Kidney (tissue), 14 donors: ENCODE data around the gene SEC14L5. TPM values are rescaled to one million over a fixed set of nuclear protein-coding genes. Genes with fewer than 3 reads are reported as not detected.

ENCODE experiments used
- DNase-seq, 5 donors: peaks; one replicate each; pipeline ENCODE4 v3.0.0-alpha.2; 2013 to 2020
- FAIRE-seq: peaks from 2 replicates; lab custom pipeline; 2012; peaks lifted over from hg19 to GRCh38; lab: Jason Lieb, UNC
- H3K27ac ChIP-seq, 2 donors: one replicate each; pipeline ENCODE4 v1.7.0; 2013; ENCODE audit warnings: low read depth in 2 of 2, low read length in 2 of 2, inconsistent platforms in 1 of 2
- H3K27me3 ChIP-seq: one replicate; pipeline ENCODE4 v1.7.1; 2013; ENCODE audit warnings: low read length, inconsistent platforms; ENCODE audit not compliant: control insufficient read depth, insufficient read depth
- H3K36me3 ChIP-seq, 3 donors: one replicate each; pipeline versions ENCODE4 v1.7.0 to v1.7.1; 2013; ENCODE audit warnings: low read length in 3 of 3, control low read depth in 1 of 3, inconsistent platforms in 1 of 3; ENCODE audit not compliant: insufficient read depth in 3 of 3, control insufficient read depth in 2 of 3
- H3K4me1 ChIP-seq, 3 donors: one replicate each; pipeline versions ENCODE4 v1.7.0 to v1.7.1; 2013; ENCODE audit warnings: low read length in 3 of 3, inconsistent platforms in 1 of 3, low read depth in 1 of 3; ENCODE audit not compliant: control insufficient read depth in 2 of 3, insufficient read depth in 2 of 3
- H3K4me3 ChIP-seq, 3 donors: one replicate each; pipeline versions ENCODE4 v1.7.0 to v1.8.1; 2013; ENCODE audit warnings: low read length in 3 of 3, control low read depth in 1 of 3, inconsistent platforms in 1 of 3
- H3K9ac ChIP-seq, 3 donors: one replicate each; pipeline versions ENCODE4 v1.7.0 to v1.7.1; 2013; ENCODE audit warnings: low read length in 3 of 3, control low read depth in 1 of 3, inconsistent platforms in 1 of 3
- H3K9me3 ChIP-seq, 3 donors: one replicate each; pipeline versions ENCODE4 v1.7.0 to v1.7.1; 2013; ENCODE audit warnings: low read length in 3 of 3, control low read depth in 1 of 3, inconsistent platforms in 1 of 3; ENCODE audit not compliant: control insufficient read depth in 2 of 3, insufficient read depth in 1 of 3
- intact Hi-C: fragments of 100-400 bp; cut with DNase I; formaldehyde crosslinking; loops from one replicate; pipeline ENCODE4 v1.11.1; 2022
- polyA plus RNA-seq: library from polyadenylated mRNA; stranded (reverse); fragments of 350-450 nt; fragmentation: Illumina TruSeq; extraction: RNeasy Lipid Tissue Mini Kit (QIAGEN cat#74804); gene quantifications from one replicate; pipeline ENCODE4 v1.2.3, GENCODE V29; 2014; ENCODE audit warnings: low read depth, low replicate concordance; ENCODE audit not compliant: insufficient read depth
- total RNA-seq: library from RNA; stranded (reverse); fragmentation: NEBNext Ultra II Directional; extraction: Animal tissue kit (Norgen Biotek cat#: 25700); gene quantifications from one replicate; pipeline ENCODE4 v1.2.1, GENCODE V29; 2021
- TF ChIP-seq, protein P1 (sequence below): IDR thresholded peaks from 3 replicates; pipeline ENCODE4 v1.5.1; 2012; ENCODE audit warnings: mild to moderate bottlenecking, moderate library complexity, borderline replicate concordance; ENCODE audit not compliant: insufficient read depth; ENCODE audit errors: extremely low read depth
- donor health status: control.
- donor health status: control.
- donor health status: control.
- donor health status: control.
- donor health status: control.
- donor health status: DM: yes; HTN: yes; CAD: no.
- donor health status: Normal renal cell carcinoma (clear cell type).

The SEC14L5 gene
- total and polyA plus RNA-seq, 2 donors from 2014 or later, result 0.13 to 0.16 TPM

DNA sequence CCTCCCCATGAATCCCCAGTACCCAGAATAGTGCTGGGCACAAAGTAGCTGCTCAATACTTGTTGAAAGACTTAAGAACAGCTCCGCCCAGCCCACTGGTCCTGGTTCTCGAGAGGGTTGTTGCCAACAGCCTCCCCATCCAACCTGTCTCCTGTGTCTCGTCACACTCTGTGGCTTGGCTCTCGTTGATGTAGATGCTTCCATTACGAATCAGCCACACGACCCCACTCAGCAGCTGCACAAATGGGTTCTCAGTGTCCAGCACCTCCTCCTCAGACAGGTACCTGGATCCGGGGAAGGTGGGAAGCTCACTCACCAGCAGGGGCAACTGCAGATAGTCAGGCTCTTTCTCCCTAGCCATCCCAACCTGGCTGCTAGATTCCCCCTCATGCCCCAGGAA is 73.5 kb downstream of the SEC14L5 start:
- TF ChIP-seq, protein P1, sequence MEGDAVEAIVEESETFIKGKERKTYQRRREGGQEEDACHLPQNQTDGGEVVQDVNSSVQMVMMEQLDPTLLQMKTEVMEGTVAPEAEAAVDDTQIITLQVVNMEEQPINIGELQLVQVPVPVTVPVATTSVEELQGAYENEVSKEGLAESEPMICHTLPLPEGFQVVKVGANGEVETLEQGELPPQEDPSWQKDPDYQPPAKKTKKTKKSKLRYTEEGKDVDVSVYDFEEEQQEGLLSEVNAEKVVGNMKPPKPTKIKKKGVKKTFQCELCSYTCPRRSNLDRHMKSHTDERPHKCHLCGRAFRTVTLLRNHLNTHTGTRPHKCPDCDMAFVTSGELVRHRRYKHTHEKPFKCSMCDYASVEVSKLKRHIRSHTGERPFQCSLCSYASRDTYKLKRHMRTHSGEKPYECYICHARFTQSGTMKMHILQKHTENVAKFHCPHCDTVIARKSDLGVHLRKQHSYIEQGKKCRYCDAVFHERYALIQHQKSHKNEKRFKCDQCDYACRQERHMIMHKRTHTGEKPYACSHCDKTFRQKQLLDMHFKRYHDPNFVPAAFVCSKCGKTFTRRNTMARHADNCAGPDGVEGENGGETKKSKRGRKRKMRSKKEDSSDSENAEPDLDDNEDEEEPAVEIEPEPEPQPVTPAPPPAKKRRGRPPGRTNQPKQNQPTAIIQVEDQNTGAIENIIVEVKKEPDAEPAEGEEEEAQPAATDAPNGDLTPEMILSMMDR, result no peak
- no peaks in the 10 kb centered on the region for H3K27me3 ChIP-seq
- intact Hi-C loops, result no loop called here
- no peaks in the 10 kb centered on the region for H3K9me3 ChIP-seq
- H3K4me3 ChIP-seq, result no peak overlapping the region
- peaks cover 0 to 13% (median 9%) of the 10 kb centered on the region in 3 donors for H3K4me1 ChIP-seq
- no peak overlapping the region for H3K9ac ChIP-seq
- FAIRE-seq, result no peak
- no peaks in the 10 kb centered on the region for H3K36me3 ChIP-seq
- DNase-seq, result peak in 1 of 5 donors; percentile 49
- no peak overlapping the region for H3K27ac ChIP-seq

DNA sequence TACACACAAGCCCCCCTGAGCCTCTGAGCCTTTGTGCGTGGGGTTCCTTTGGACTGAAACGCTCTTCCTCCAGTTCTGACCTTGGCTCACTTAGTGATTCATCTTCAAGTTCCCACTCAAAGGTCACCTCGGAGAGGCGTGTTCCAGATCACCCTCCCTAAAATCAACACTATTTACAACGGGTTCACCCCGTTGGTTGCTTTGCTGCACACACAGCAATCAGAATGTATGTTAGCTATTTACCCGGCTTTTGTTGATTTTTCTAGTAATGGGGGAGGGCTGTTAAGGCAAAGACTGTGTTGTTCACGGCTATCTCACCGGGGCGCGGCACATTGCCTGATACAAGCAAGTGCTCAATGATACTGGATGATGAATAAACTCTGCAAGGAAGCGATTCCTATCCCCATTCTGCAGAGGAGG is 74.6 kb downstream of the SEC14L5 start:
- H3K4me3 ChIP-seq, result peak overlapping the region; percentile 79 to 95 (median 84)
- H3K9ac ChIP-seq, result peak overlapping the region in 1 of 3 donors; percentile 74
- DNase-seq, result peak in 1 of 5 donors; percentile 36
- TF ChIP-seq, protein P1, result no peak
- no peak for FAIRE-seq
- no peaks in the 10 kb centered on the region for H3K9me3 ChIP-seq
- no peaks in the 10 kb centered on the region for H3K27me3 ChIP-seq
- peaks cover 0 to 13% (median 9%) of the 10 kb centered on the region in 3 donors for H3K4me1 ChIP-seq
- no peaks in the 10 kb centered on the region for H3K36me3 ChIP-seq
- H3K27ac ChIP-seq, result no peak overlapping the region
- intact Hi-C loops, result no loop called here

DNA sequence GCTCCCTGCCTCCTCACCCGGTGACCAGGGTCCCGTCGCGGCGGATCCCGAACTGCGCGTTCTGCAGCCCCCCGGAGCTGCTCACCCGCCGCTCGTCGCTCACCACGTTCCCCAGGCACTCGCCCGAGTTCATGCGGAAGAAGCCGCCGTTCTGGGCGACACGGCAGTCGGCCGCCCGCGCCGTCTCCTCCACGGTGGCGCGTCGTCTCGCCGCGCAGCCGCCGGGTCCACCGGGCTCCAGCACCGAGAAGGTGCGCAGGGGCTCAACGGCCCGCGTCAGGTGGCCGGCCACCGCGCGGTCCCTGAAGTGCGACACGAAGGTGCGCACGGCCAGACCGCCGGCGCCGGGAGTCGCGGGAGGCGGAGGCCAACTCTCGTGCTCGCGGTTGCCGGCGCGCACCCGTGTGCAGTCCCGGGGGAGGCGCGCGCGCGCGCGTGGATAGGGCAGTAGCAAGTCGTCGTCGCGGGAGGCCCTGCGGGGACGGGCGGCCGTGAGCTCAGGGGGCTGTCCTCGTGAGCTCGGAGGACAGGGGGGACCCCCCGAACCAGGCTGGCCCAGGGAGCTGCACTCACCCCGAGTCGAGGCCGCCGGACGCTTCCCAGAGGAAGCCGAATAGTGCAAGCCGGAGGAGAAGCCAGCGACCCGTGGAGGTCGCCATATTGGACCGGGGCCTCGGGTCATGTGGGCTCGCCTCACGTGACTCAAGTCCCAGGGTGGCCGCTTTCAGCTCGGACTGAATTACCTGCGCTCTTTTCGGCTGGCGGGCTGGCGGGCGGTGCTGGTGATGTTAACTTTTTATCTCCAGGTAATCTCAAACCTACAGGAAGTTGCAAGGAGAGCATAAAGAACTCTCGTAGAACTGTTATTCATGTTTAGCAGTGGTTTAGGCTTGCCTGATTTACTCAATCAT is 75.4 kb downstream of the SEC14L5 start, which contains the start of gene NAGPA:
TSS of gene NAGPA (minus strand) at position 680 of the 911 bp plus-strand sequence. CDS start at position 659, 21 bp downstream.
- FAIRE-seq, result no peak
- H3K9ac ChIP-seq, result peak within 1 kb of the TSS; percentile 74 to 92 (median 81)
- peak within 1 kb of the TSS; percentile 49 to 85 for H3K27ac ChIP-seq
- TF ChIP-seq, protein P1, result no peak
- peak within 1 kb of the TSS; percentile 79 to 95 (median 84) for H3K4me3 ChIP-seq
- peaks cover 0 to 13% (median 9%) of the 10 kb centered on the region in 3 donors for H3K4me1 ChIP-seq
- H3K36me3 ChIP-seq, result no peaks in the 10 kb centered on the region
- H3K9me3 ChIP-seq, result no peaks in the 10 kb centered on the region
- no peaks in the 10 kb centered on the region for H3K27me3 ChIP-seq
- intact Hi-C loops, result no loop called here
- peak; percentile 91 to 96 (median 93) for DNase-seq
